ENCODE data around the gene TMTC4.

TMTC4 gene

DNA sequence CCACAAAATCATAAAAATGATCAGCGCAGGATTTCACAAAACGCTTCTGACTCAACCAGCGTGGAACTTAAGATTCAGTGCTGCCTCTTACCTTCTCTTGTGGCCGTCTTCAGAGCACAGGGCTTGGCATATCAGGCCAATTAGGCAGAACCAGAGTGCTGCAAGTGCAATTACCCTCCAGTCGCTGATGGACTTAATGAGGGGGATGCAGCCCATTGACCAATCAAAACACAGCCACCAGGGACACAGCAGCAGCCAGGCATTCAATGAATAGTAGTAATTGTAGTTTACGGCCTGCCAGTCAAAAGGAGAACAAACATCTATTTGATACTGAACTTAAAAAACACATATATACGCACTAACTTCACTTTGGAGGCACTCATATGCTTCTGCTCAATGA, 38.2 kb downstream of the TMTC4 start:
- no peak for TF ChIP-seq TEAD4 (IDR thresholded peaks at IDR 0.05)
- TF ChIP-seq MAX (IDR thresholded peaks at IDR 0.05), result no peak
- no peak for TF ChIP-seq FOXM1 (IDR thresholded peaks at IDR 0.05; ENCODE audit: borderline replicate concordance, low read depth)
- TF ChIP-seq ZBTB7A (IDR thresholded peaks at IDR 0.05; ENCODE audit: low read depth), result no peak
- TF ChIP-seq CEBPB (IDR thresholded peaks at IDR 0.05), result no peak
- no peak for TF ChIP-seq NFIC (IDR thresholded peaks at IDR 0.05)
- TF ChIP-seq REST (IDR thresholded peaks at IDR 0.05; ENCODE audit: low read depth), result no peak
- TF ChIP-seq, protein P1, sequence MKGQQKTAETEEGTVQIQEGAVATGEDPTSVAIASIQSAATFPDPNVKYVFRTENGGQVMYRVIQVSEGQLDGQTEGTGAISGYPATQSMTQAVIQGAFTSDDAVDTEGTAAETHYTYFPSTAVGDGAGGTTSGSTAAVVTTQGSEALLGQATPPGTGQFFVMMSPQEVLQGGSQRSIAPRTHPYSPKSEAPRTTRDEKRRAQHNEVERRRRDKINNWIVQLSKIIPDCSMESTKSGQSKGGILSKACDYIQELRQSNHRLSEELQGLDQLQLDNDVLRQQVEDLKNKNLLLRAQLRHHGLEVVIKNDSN (IDR thresholded peaks at IDR 0.05), result no peak
- TF ChIP-seq RAD21 (IDR thresholded peaks at IDR 0.05; ENCODE audit: low read depth), result no peak
- no peak for TF ChIP-seq YY1 (IDR thresholded peaks at IDR 0.05; ENCODE audit: low read depth)
- TF ChIP-seq EGR1 (IDR thresholded peaks at IDR 0.05), result no peak

DNA sequence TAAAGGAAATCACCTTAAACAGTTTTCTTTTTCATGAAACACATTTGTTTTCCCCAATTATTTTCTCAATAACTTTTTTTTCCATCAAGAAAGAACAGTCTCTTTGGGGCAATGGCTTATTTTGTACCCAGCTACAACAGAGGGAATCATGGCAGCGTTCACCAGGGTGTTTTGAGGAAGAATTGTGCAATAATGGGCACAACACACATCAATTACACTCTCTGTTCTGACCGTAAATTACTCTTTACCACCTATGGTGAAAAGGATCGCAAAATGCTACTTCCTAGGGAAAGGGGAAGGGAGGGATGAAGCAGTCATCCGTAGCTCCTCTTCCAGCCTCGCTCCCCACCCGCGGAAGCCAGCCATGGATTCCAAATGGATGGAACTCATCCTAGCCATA, 38.6 kb downstream of the TMTC4 start:
- TF ChIP-seq CEBPB (IDR thresholded peaks at IDR 0.05) (peak; percentile 52; the same call in 1 of the 2 replicates), TCF12 (IDR thresholded peaks at IDR 0.05; ENCODE audit: low read depth) (no peak)

DNA sequence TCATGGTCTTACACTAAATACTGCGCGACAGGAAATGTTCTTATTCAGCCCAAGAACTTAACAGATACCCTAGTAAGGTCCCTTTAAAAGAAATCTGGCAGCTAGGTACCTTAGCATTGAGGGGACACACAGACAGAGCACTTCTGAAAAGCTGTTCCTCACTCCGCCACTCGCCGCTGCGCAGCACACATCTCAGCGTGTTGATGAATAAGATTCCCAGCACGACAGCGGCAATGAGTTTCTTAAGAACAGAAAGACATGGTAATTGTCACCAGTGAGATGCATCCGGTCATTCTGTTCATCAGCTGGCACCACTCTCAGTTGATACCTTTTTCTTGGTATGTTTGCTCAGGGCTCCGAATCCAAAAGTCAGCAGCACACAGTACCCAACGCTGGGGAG, 39.9 kb downstream of the TMTC4 start:
- no peak for TF ChIP-seq EGR1 (IDR thresholded peaks at IDR 0.05)
- TF ChIP-seq TAF1 (IDR thresholded peaks at IDR 0.05; ENCODE audit: low read depth), result no peak
- TF ChIP-seq CREB1 (IDR thresholded peaks at IDR 0.05; ENCODE audit: low read depth), result no peak
- TF ChIP-seq MAX (IDR thresholded peaks at IDR 0.05), result no peak
- TF ChIP-seq NFIC (IDR thresholded peaks at IDR 0.05), result no peak
- no peak for TF ChIP-seq TCF12 (IDR thresholded peaks at IDR 0.05; ENCODE audit: low read depth)
- TF ChIP-seq, protein P1 (IDR thresholded peaks at IDR 0.05), result no peak
- no peak for TF ChIP-seq RAD21 (IDR thresholded peaks at IDR 0.05; ENCODE audit: low read depth)
- TF ChIP-seq CEBPB (IDR thresholded peaks at IDR 0.05), result no peak
- no peak for TF ChIP-seq YY1 (IDR thresholded peaks at IDR 0.05; ENCODE audit: low read depth)

DNA sequence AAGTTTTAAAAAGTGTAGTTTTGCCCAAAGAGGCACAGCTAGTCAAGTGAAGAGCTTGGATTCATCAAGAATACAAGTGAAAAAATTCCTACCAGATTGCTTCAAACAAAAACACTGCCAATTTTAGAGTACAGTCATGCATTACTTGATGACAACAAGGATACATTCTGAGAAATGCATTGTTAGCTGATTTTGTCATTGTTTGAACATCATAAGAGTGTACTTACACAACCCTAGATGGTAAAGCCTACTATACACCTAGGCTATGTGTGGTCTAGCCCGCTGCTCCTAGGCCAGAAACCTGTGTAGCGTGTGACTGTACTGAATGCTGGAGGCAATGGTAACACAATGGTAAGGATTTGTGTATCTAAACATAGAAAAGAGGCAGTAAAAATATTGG, 41.1 kb downstream of the TMTC4 start:
- TF ChIP-seq EP300 (IDR thresholded peaks at IDR 0.05; ENCODE audit: borderline replicate concordance) (no peak), CEBPB (IDR thresholded peaks at IDR 0.05) (no peak), ZBTB7A (IDR thresholded peaks at IDR 0.05; ENCODE audit: low read depth) (no peak), MAX (IDR thresholded peaks at IDR 0.05) (no peak), TEAD4 (IDR thresholded peaks at IDR 0.05) (no peak), YY1 (IDR thresholded peaks at IDR 0.05; ENCODE audit: low read depth) (no peak), RAD21 (IDR thresholded peaks at IDR 0.05; ENCODE audit: low read depth) (no peak), REST (IDR thresholded peaks at IDR 0.05; ENCODE audit: low read depth) (no peak), EGR1 (IDR thresholded peaks at IDR 0.05) (no peak), TCF12 (IDR thresholded peaks at IDR 0.05; ENCODE audit: low read depth) (no peak), NFIC (IDR thresholded peaks at IDR 0.05) (no peak), FOXM1 (IDR thresholded peaks at IDR 0.05; ENCODE audit: borderline replicate concordance, low read depth) (no peak), TAF1 (IDR thresholded peaks at IDR 0.05; ENCODE audit: low read depth) (no peak), CREB1 (IDR thresholded peaks at IDR 0.05; ENCODE audit: low read depth) (no peak)
- TF ChIP-seq, protein P1 (IDR thresholded peaks at IDR 0.05), result no peak

- TF ChIP-seq TCF12 (IDR thresholded peaks at IDR 0.05; ENCODE audit: low read depth), result no peak
- TF ChIP-seq MAX (IDR thresholded peaks at IDR 0.05), result no peak
- no peak for TF ChIP-seq EGR1 (IDR thresholded peaks at IDR 0.05)
- TF ChIP-seq, protein P1 (IDR thresholded peaks at IDR 0.05), result no peak
- TF ChIP-seq TEAD4 (IDR thresholded peaks at IDR 0.05), result no peak
- TF ChIP-seq REST (IDR thresholded peaks at IDR 0.05; ENCODE audit: low read depth), result no peak
Observed at GRCh38 chr13:100630555-100630954, 44.0 kb downstream of the TMTC4 start.
